ENCODE measurements around the gene MATN4.

- TF ChIP-seq, protein P1, sequence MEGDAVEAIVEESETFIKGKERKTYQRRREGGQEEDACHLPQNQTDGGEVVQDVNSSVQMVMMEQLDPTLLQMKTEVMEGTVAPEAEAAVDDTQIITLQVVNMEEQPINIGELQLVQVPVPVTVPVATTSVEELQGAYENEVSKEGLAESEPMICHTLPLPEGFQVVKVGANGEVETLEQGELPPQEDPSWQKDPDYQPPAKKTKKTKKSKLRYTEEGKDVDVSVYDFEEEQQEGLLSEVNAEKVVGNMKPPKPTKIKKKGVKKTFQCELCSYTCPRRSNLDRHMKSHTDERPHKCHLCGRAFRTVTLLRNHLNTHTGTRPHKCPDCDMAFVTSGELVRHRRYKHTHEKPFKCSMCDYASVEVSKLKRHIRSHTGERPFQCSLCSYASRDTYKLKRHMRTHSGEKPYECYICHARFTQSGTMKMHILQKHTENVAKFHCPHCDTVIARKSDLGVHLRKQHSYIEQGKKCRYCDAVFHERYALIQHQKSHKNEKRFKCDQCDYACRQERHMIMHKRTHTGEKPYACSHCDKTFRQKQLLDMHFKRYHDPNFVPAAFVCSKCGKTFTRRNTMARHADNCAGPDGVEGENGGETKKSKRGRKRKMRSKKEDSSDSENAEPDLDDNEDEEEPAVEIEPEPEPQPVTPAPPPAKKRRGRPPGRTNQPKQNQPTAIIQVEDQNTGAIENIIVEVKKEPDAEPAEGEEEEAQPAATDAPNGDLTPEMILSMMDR (IDR thresholded peaks at IDR 0.05): no peak
- no peak for TF ChIP-seq EZH2 (IDR thresholded peaks at IDR 0.05; ENCODE audit: borderline replicate concordance, insufficient read depth, low read depth, low read length, poor library complexity, severe bottlenecking)
Measured at GRCh38 chr20:45291526-45291925, 16.6 kb downstream of the MATN4 start.
